22Rv1 (cell line): ENCODE data around the gene VILL.

Source experiments
- H3K27ac ChIP-seq: fragments of 450-650 bp; 2 replicates; pipeline ENCODE4 v1.5.1; 2017
- CTCF ChIP-seq: fragments of 450-650 bp; IDR thresholded peaks from 2 replicates; pipeline ENCODE4 v1.5.1; 2017; ENCODE audit warnings: mild to moderate bottlenecking
- ZFX ChIP-seq: fragments of 450-650 bp; IDR thresholded peaks from 2 replicates; pipeline ENCODE4 v1.6.1; 2017; ENCODE audit warnings: antibody characterized with exemption, borderline replicate concordance

Gene VILL

GRCh38 chr3:38019658-38020341, 29.2 kb downstream of the VILL start:
- TF ChIP-seq CTCF (no peak), ZFX (no peak)
- H3K27ac ChIP-seq = no peak overlapping the region

DNA sequence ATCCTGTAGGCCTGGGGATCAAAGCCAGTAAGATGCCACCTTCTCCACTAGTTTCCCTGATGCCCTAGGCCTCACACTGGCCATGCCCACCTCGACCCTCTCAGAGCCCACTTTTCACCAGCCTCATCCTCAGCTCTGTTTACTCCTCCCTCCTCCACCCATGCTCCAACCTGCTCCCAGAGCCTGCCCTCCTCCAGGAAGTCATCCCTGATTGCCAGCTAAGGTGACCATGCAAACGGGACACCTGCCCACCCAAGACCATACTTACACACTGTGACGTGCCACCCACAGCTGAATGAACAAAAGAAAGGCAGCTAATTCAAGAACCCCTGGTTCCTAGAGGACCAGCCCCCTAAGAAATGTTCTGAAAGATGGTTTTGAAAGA, 29.7 kb downstream of the VILL start:
- H3K27ac ChIP-seq = no peak overlapping the region

DNA sequence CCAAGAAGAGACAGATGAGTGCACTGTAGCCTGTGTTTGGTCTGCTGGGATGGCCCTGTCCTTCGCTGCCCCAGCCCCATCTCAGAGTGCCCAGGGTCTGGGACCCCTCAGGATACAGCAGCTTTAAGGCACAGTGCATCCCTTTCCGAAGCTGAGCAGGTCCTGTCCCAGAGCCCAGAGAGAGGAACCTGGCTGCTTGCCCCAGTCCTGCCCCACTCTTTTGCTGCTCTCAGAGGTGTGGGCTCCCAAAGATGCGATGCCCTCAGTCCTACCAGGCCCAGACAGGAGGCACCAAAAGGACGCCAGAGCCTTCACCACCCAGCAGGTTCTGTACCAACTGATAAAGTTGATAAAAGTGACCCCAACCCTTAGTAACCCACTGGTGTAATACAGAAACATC, 30.6 kb downstream of the VILL start:
- H3K27ac ChIP-seq = no peak overlapping the region
- TF ChIP-seq ZFX (no peak), CTCF (no peak)

More for the DNA sequence above, 29.7 kb downstream of the VILL start:
- TF ChIP-seq CTCF (no peak), ZFX (no peak)

DNA sequence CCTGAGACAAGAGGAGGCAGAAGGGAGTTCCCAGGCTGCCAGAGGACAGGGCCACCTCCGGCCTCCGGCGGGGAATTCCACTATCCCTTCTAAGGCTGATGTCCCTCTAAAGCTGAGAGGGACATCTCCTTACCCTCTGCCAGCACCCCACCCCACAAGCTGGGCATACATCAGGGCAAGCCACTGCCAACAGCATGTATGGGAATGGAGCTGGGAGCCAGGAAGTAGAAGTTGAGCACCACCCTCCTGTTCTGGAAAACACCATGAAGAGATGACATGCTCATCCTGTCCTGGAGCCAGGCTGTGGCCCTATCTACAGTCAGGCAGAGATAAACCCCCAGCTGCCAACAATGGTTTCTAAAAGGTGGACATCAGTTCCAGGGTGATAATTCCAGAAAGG, 31.7 kb downstream of the VILL start:
- TF ChIP-seq CTCF (no peak), ZFX (no peak)
- no peak overlapping the region for H3K27ac ChIP-seq

GRCh38 chr3:38022896-38023709, 32.5 kb downstream of the VILL start:
- H3K27ac ChIP-seq = no peak overlapping the region
- TF ChIP-seq ZFX = no peak

DNA sequence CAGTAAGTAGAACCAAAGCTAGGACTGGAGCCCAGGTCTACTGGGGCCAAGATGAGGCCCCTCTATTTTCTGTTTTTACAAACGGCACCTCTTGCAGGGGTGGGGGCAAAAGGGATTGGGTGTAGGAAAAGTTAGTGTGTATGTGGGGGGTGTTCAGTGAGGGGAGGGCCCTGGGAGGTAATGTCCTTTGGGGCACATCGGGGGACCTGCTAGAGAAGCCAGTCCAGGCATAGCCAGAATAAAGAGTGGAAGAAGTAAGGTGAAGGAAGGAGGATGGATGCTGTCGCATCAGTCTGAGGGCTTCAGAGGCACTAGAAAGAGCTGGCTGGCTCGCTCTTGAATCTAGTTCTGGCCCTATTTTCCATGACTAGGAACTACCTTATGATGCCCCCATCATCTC, 36.3 kb downstream of the VILL start:
- no peak overlapping the region for H3K27ac ChIP-seq
- TF ChIP-seq CTCF (no peak), ZFX (no peak)

- no peak overlapping the region for H3K27ac ChIP-seq
- TF ChIP-seq CTCF = no peak
- no peak for TF ChIP-seq ZFX
These were observed 37.2 kb downstream of the VILL start for GRCh38 chr3:38027466-38028465.
